ENCODE data around the gene PCLO.

Gene PCLO

GRCh38 chr7:82964150-82964882 is 198.4 kb downstream of the PCLO start:
- DNase-seq (ENCODE audit: low read depth) = no peak
- H3K4me3 ChIP-seq (ENCODE audit: control insufficient read depth, low read depth, low read length) = no peak overlapping the region
- TF ChIP-seq, protein P1, sequence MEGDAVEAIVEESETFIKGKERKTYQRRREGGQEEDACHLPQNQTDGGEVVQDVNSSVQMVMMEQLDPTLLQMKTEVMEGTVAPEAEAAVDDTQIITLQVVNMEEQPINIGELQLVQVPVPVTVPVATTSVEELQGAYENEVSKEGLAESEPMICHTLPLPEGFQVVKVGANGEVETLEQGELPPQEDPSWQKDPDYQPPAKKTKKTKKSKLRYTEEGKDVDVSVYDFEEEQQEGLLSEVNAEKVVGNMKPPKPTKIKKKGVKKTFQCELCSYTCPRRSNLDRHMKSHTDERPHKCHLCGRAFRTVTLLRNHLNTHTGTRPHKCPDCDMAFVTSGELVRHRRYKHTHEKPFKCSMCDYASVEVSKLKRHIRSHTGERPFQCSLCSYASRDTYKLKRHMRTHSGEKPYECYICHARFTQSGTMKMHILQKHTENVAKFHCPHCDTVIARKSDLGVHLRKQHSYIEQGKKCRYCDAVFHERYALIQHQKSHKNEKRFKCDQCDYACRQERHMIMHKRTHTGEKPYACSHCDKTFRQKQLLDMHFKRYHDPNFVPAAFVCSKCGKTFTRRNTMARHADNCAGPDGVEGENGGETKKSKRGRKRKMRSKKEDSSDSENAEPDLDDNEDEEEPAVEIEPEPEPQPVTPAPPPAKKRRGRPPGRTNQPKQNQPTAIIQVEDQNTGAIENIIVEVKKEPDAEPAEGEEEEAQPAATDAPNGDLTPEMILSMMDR (IDR thresholded peaks at IDR 0.05; ENCODE audit: control insufficient read depth, insufficient read depth, low read depth, low read length, missing control alignments) = no peak

GRCh38 chr7:82961240-82961639 is 201.4 kb downstream of the PCLO start:
- no peak overlapping the region for H3K4me3 ChIP-seq (ENCODE audit: control insufficient read depth, low read depth, low read length)
- TF ChIP-seq, protein P1 (IDR thresholded peaks at IDR 0.05; ENCODE audit: control insufficient read depth, insufficient read depth, low read depth, low read length, missing control alignments) = no peak
- no peak for DNase-seq (ENCODE audit: low read depth)

- H3K4me3 ChIP-seq (ENCODE audit: control insufficient read depth, low read depth, low read length) = no peak overlapping the region
- DNase-seq (ENCODE audit: low read depth) = no peak
- TF ChIP-seq, protein P1 (IDR thresholded peaks at IDR 0.05; ENCODE audit: control insufficient read depth, insufficient read depth, low read depth, low read length, missing control alignments) = no peak
These were observed 203.2 kb downstream of the PCLO start for GRCh38 chr7:82959528-82959927.

DNA sequence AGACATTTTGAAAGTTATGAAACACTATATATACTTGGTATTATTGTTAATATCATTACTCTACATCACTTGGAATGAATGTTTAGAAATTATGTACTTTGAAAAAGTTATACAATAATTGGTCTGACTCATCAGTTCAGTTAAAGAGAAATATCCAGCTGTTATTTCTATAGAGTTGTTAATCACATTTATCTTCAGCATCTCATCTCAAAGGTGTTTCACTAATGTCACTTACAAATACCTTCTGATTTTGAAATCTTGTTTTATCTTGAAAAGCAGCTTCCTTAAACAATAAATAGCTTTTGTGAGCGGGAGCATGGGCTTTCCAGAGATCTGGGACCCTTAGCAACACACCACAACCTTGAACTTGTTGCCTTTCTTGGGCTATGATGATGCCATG is 205.2 kb downstream of the PCLO start:
- no peak for DNase-seq (ENCODE audit: low read depth)
- TF ChIP-seq, protein P1 (IDR thresholded peaks at IDR 0.05; ENCODE audit: control insufficient read depth, insufficient read depth, low read depth, low read length, missing control alignments) = no peak
- no peak overlapping the region for H3K4me3 ChIP-seq (ENCODE audit: control insufficient read depth, low read depth, low read length)

DNA sequence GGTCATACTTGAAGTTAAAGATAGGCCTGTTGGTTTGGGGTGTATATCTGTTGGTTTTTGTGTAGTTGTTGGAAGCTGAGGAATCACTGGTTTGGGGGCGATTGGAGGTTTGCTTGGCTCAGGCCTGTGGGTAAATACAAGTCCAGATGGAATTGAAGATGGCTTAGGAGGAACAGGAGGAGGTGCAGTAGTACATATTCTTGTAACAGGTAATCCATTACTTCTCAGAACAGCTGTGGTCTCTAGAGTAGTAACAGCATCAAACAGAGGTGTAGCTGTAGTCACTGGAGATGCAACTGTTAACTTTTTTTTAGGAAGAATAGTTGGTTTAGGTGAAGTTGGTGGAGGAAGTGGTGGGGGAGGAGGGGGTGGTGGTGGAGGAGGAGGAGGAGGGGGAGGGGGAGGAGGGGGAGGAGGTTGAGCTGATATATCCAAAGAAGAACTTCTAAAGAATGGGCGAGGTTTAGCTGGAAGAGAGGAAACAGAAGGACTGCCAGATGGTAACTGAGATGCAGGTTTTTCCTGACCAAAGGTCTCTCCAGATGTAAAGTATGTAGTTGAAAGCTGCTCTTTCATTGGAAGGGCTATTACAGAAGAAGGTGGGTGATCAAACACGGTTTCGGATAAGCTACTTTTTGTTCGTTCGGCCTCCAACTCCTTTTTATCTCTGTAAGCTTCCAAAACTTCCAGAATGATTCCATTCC is 209.2 kb downstream of the PCLO start:
- no peak overlapping the region for H3K4me3 ChIP-seq (ENCODE audit: control insufficient read depth, low read depth, low read length)
- no peak for DNase-seq (ENCODE audit: low read depth)

GRCh38 chr7:82950436-82950835 is 212.2 kb downstream of the PCLO start:
- TF ChIP-seq, protein P1 (IDR thresholded peaks at IDR 0.05; ENCODE audit: control insufficient read depth, insufficient read depth, low read depth, low read length, missing control alignments) = no peak
- H3K4me3 ChIP-seq (ENCODE audit: control insufficient read depth, low read depth, low read length) = no peak overlapping the region
- no peak for DNase-seq (ENCODE audit: low read depth)

More for the DNA sequence above, 209.2 kb downstream of the PCLO start:
- TF ChIP-seq, protein P1 (IDR thresholded peaks at IDR 0.05; ENCODE audit: control insufficient read depth, insufficient read depth, low read depth, low read length, missing control alignments) = no peak

All from AG09309 (cell line).